Panc1 (cell line): ENCODE results near the gene RING1. TPM values are rescaled to one million over a fixed set of nuclear protein-coding genes. Genes with fewer than 3 reads are reported as not detected.

Experiments used
- ATAC-seq: fragments of 200-7000 bp; cut with Tn5 transposase; 2 replicates; pipeline ENCODE4 v1.9.1; 2020; ENCODE audit warnings: mild to moderate bottlenecking, moderate library complexity
- BruUV-seq: library from RNA; stranded (reverse); fragments of 400-500 nt; replicated peaks from 2 replicates; lab custom pipeline; 2021; lab: Mats Ljungman, UMichigan
- CTCF ChIA-PET: fragments of 300-600 bp; sonication (Branson Sonifier 250); formaldehyde crosslinking; loops from one replicate; lab custom pipeline; 2022; ENCODE audit warnings: antibody characterized with exemption; lab: Charles Lee
- POLR2A ChIA-PET: fragments of 300-600 bp; sonication (Branson Sonifier 250); formaldehyde crosslinking; loops from one replicate; lab custom pipeline; 2022; ENCODE audit warnings: antibody characterized with exemption; lab: Charles Lee
- DNase-seq: peaks from one replicate; pipeline ENCODE4 v3.0.0-alpha.2; 2010; ENCODE audit warnings: low read depth, low spot score
- H3K27ac ChIP-seq: 2 replicates; pipeline ENCODE4 v1.5.1; 2011; ENCODE audit warnings: mild to moderate bottlenecking, low read length, inconsistent platforms
- H3K27me3 ChIP-seq: fragments of 200-500 bp; sonication (Bioruptor generic); 2 replicates; pipeline ENCODE4 v1.6.0; 2014; ENCODE audit warnings: low read length, inconsistent platforms; ENCODE audit not compliant: control insufficient read depth, insufficient read depth
- H3K36me3 ChIP-seq: fragments of 200-500 bp; sonication (Bioruptor generic); 2 replicates; pipeline ENCODE4 v1.5.1; 2014; ENCODE audit warnings: inconsistent platforms, mild to moderate bottlenecking, low read length, moderate library complexity; ENCODE audit not compliant: control insufficient read depth, insufficient read depth
- H3K4me1 ChIP-seq: 2 replicates; pipeline ENCODE4 v1.5.1; 2011; ENCODE audit warnings: inconsistent platforms, mild to moderate bottlenecking, low read length, moderate library complexity; ENCODE audit not compliant: control insufficient read depth, insufficient read depth
- H3K4me3 ChIP-seq, 2 experiments: 2 replicates each; pipeline ENCODE4 v1.5.1; 2011 to 2012; ENCODE audit warnings: low read depth in 2 of 2, low read length in 2 of 2, mild to moderate bottlenecking in 2 of 2, inconsistent platforms in 1 of 2, moderate library complexity in 1 of 2
- H3K9me3 ChIP-seq: fragments of 200-500 bp; sonication (Bioruptor generic); 2 replicates; pipeline ENCODE4 v1.5.1; 2014; ENCODE audit warnings: low read depth, mild to moderate bottlenecking, inconsistent platforms, low read length, moderate library complexity; ENCODE audit not compliant: control insufficient read depth, insufficient read depth
- POLR2AphosphoS5 ChIP-seq: IDR thresholded peaks from 2 replicates; pipeline ENCODE4 v1.6.1; 2012; ENCODE audit warnings: mild to moderate bottlenecking, low read depth, low read length, moderate library complexity
- SIN3A ChIP-seq: IDR thresholded peaks from 2 replicates; pipeline ENCODE4 v1.6.1; 2012; ENCODE audit warnings: low read depth, mild to moderate bottlenecking, low read length, moderate library complexity, borderline replicate concordance; ENCODE audit not compliant: insufficient read depth
- TCF7L2 ChIP-seq: IDR thresholded peaks from 2 replicates; pipeline ENCODE4 v1.6.1; 2011; ENCODE audit warnings: mild to moderate bottlenecking, low read depth, low read length, inconsistent platforms
- in situ Hi-C: cut with HindIII; loops from 2 replicates; pipeline ENCODE4 v1.10.0; 2016; ENCODE audit warnings: low sequenced_read_pairs, low pct_unique_long_range_greater_than_20kb
- intact Hi-C: fragments of 100-400 bp; cut with micrococcal nuclease; formaldehyde crosslinking; loops from one replicate; pipeline ENCODE4 v1.10.0; 2022; ENCODE audit not compliant: unreplicated experiment
- total RNA-seq: library from RNA; stranded (reverse); gene quantifications from one replicate; pipeline ENCODE4 v1.2.1, GENCODE V29; 2021; ENCODE audit not compliant: unreplicated experiment
- TF ChIP-seq, protein P1 (sequence below), 2 experiments: IDR thresholded peaks; 2 replicates each; pipeline ENCODE4 v1.6.1; 2011 to 2012; ENCODE audit warnings: low read depth in 2 of 2, control low read depth in 1 of 2, low read length in 1 of 2, mild to moderate bottlenecking in 1 of 2, moderate library complexity in 1 of 2; ENCODE audit not compliant: insufficient read depth in 1 of 2
- TF ChIP-seq, protein P2 (sequence below): fragments of 450-650 bp; IDR thresholded peaks from 2 replicates; pipeline ENCODE4 v1.5.1; 2017; ENCODE audit warnings: mild to moderate bottlenecking

RING1 gene
- total RNA-seq, 1 experiment from 2014 or later: 33.7 TPM

DNA sequence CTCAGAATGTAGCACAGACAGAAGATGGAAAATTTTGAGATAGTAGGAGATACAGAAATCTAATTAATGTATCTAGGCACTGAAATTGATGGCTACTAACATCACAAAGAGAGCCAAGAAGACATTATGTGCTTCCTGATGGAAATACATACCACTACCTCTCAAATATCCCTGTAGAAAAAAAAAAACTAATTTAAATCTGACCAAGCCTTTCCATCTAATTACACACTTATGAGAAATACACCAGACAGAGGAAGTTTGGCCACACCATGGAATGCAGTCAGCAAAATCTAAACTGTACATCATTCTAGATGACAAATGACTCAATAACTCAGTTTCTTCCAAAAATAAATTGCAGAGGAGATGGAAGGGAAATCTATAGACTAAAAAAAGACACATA lies 44.5 kb downstream of the RING1 start:
- Histone ChIP-seq H3K27me3 (no peaks in the 10 kb centered on the region), H3K4me3 (no peak overlapping the region), H3K27ac (no peak overlapping the region), H3K4me1 (peaks cover 14% of the 10 kb centered on the region), H3K36me3 (peaks cover 4% of the 10 kb centered on the region; the same call in 1 of the 2 replicates), H3K9me3 (no peaks in the 10 kb centered on the region)
- no TSS peak for BruUV-seq
- ChIA-PET POLR2A (no interaction called here), CTCF (no interaction called here)
- no peak for DNase-seq
- intact Hi-C loops: no loop called here
- in situ Hi-C loops: no loop called here
- TF ChIP-seq POLR2AphosphoS5 (no peak), TCF7L2 (no peak), SIN3A (no peak)
- TF ChIP-seq, protein P1, sequence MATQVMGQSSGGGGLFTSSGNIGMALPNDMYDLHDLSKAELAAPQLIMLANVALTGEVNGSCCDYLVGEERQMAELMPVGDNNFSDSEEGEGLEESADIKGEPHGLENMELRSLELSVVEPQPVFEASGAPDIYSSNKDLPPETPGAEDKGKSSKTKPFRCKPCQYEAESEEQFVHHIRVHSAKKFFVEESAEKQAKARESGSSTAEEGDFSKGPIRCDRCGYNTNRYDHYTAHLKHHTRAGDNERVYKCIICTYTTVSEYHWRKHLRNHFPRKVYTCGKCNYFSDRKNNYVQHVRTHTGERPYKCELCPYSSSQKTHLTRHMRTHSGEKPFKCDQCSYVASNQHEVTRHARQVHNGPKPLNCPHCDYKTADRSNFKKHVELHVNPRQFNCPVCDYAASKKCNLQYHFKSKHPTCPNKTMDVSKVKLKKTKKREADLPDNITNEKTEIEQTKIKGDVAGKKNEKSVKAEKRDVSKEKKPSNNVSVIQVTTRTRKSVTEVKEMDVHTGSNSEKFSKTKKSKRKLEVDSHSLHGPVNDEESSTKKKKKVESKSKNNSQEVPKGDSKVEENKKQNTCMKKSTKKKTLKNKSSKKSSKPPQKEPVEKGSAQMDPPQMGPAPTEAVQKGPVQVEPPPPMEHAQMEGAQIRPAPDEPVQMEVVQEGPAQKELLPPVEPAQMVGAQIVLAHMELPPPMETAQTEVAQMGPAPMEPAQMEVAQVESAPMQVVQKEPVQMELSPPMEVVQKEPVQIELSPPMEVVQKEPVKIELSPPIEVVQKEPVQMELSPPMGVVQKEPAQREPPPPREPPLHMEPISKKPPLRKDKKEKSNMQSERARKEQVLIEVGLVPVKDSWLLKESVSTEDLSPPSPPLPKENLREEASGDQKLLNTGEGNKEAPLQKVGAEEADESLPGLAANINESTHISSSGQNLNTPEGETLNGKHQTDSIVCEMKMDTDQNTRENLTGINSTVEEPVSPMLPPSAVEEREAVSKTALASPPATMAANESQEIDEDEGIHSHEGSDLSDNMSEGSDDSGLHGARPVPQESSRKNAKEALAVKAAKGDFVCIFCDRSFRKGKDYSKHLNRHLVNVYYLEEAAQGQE (IDR thresholded peaks at IDR 0.05; ENCODE audit: insufficient read depth in 1 of 2, low read depth in 2 of 2, low read length in 1 of 2): no peak
- TF ChIP-seq, protein P2, sequence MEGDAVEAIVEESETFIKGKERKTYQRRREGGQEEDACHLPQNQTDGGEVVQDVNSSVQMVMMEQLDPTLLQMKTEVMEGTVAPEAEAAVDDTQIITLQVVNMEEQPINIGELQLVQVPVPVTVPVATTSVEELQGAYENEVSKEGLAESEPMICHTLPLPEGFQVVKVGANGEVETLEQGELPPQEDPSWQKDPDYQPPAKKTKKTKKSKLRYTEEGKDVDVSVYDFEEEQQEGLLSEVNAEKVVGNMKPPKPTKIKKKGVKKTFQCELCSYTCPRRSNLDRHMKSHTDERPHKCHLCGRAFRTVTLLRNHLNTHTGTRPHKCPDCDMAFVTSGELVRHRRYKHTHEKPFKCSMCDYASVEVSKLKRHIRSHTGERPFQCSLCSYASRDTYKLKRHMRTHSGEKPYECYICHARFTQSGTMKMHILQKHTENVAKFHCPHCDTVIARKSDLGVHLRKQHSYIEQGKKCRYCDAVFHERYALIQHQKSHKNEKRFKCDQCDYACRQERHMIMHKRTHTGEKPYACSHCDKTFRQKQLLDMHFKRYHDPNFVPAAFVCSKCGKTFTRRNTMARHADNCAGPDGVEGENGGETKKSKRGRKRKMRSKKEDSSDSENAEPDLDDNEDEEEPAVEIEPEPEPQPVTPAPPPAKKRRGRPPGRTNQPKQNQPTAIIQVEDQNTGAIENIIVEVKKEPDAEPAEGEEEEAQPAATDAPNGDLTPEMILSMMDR: no peak
- ATAC-seq: no peak

DNA sequence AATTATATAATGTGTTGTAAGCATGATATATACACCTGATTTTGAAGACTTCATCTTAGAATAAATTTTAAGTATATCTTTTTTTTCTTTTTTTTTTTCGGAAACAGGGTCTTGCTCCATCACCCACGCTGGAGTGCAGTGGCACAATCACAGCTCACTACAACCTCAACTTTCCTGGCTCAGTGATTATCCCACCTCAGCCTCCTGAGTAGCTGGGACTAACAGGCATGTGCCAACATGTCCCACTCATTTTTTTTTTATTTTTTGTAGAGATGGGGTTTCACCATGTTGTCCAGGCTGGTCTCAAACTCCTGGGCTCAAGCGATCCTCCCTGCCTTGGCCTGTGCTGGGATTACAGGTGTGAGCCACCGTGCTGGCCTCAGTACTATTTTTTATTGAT lies 46.3 kb downstream of the RING1 start:
- Histone ChIP-seq H3K27me3 (no peaks in the 10 kb centered on the region), H3K4me1 (peaks cover 23% of the 10 kb centered on the region), H3K4me3 (no peak overlapping the region), H3K36me3 (peaks cover 2% of the 10 kb centered on the region; the same call in 1 of the 2 replicates), H3K27ac (no peak overlapping the region), H3K9me3 (no peaks in the 10 kb centered on the region)
- no peak for TF ChIP-seq POLR2AphosphoS5
- no peak for TF ChIP-seq SIN3A
- TF ChIP-seq, protein P2: no peak
- TF ChIP-seq, protein P1 (IDR thresholded peaks at IDR 0.05; ENCODE audit: insufficient read depth in 1 of 2, low read depth in 2 of 2, low read length in 1 of 2): no peak
- TF ChIP-seq TCF7L2: no peak
- in situ Hi-C loops (no loop called here), intact Hi-C loops (no loop called here)
- CTCF ChIA-PET: no interaction called here
- BruUV-seq: no TSS peak
- ATAC-seq (no peak), DNase-seq (no peak)
- POLR2A ChIA-PET: interaction anchor here (0.6 kb wide), 2 partner anchors 12 to 1411 kb away, joined by 4 to 5 read pairs; no protein-coding TSS in a partner anchor
